ENCODE data around the gene COL19A1.

Gene COL19A1

GRCh38 chr6:70131528-70131927, 265.2 kb downstream of the COL19A1 start:
- FAIRE-seq: no peak

- FAIRE-seq: no peak
Observed at GRCh38 chr6:70133246-70133645, 266.9 kb downstream of the COL19A1 start.

GRCh38 chr6:70134542-70134941, 268.2 kb downstream of the COL19A1 start:
- FAIRE-seq: no peak

GRCh38 chr6:70135219-70136160, 269.1 kb downstream of the COL19A1 start:
- FAIRE-seq: no peak

GRCh38 chr6:70136996-70137395, 270.6 kb downstream of the COL19A1 start:
- FAIRE-seq: no peak

GRCh38 chr6:70140496-70140895, 274.1 kb downstream of the COL19A1 start:
- no peak for FAIRE-seq

DNA sequence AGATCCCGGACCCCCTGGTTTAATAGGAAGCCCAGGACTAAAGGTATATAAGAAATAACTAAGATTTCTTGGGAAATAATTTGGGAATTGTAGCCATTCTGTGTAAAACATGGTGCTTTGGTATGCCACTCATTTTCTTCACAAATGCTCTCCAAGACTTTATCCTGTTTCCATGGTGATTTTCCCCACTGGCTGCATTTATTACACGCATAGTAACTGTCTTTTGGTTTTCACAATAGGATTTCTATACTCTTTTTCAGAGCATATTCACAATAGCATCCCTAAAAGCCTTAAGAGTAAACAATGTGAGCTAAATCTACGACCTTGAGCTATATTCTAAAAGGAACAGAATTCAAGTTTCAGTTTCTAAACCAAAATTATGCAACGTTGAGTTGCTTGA, 275.7 kb downstream of the COL19A1 start:
- no peak for FAIRE-seq

GRCh38 chr6:70145178-70145577, 278.8 kb downstream of the COL19A1 start:
- no peak for FAIRE-seq

DNA sequence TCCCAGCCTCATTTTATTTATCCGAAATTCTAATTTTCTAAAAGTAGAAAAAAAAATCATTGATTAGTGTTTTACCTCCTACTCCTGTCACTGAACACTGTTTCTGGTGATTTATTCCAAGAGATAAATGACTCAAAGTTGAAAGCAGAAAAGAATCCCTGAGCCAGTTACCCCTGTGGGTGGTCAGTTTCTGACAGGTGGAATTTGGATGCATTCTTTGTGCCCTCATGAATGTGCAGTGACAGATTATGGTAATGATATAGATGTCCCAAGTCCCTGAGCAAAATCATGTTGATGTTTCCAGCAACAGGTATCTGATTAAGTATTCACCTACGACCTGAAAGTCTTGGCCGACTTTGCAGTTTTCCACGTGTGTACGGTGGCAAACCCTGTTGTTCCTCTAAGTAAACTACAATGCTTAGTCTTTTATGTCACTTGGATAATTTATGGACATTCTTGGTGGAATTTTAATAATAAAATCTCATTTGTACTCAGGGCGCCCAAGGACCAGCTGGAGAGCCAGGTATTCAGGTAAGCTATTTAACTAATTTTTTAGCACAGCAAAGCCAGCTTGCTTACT, 282.9 kb downstream of the COL19A1 start:
- FAIRE-seq: no peak

- FAIRE-seq: no peak
Observed at GRCh38 chr6:70150521-70150920, 284.2 kb downstream of the COL19A1 start.

GRCh38 chr6:70151616-70152015, 285.3 kb downstream of the COL19A1 start:
- FAIRE-seq: no peak

GRCh38 chr6:70152786-70153185, 286.4 kb downstream of the COL19A1 start:
- FAIRE-seq: no peak

DNA sequence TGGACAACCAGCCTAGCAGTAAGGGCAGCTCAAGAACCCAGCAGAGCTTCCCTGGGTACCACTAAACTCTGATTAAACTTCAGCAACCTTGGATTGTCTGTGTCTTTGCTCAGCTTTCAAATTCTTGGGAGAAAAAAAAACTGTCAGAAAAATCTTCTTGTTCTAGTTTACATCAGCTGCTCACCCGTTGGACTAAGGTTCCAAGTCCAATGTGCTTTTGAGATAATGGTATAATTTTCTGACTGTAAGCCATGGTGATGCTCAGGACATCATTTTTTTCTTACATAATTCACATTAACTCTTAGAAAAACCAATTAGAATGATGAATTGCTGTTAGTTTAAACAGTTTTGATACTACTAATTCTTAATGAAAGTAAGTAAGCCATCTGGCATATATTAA, 290.7 kb downstream of the COL19A1 start:
- no peak for FAIRE-seq

DNA sequence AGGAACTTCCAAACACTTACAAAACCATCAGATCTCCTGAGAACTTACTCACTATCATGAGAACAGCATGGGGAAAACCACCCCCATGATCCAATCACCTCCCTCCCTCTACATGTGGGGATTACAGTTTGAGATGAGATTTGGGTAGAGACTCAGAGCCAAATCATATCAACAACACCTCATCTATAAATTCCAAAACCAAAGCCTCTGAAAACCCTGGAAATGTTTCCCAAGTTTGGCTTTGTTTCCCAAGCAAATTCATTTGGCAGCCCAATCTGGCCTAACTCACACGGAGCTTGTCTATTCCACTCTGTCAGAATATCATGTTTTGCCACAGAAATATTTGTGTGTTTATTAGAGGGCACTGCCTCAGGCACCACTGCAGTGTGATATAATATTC, 293.9 kb downstream of the COL19A1 start:
- no peak for FAIRE-seq

DNA sequence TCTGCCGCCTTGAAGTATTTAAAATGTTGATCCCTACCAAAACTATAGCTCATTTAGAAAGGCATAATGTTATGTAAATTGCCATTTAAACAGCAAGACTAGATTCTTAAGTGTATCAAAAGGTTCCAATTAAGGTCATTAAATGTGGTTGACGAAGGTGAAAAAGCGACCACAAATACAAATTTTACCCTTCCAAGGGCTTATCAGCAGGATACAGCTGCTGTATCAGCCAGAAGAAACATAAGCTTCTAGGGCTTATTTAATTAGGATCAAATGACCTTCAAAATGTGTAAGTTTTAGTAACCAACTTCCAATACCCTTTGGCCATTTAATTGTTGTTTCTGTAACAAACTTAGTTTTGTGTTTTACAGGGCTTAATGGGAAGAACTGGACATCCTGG, 296.6 kb downstream of the COL19A1 start:
- FAIRE-seq: no peak

DNA sequence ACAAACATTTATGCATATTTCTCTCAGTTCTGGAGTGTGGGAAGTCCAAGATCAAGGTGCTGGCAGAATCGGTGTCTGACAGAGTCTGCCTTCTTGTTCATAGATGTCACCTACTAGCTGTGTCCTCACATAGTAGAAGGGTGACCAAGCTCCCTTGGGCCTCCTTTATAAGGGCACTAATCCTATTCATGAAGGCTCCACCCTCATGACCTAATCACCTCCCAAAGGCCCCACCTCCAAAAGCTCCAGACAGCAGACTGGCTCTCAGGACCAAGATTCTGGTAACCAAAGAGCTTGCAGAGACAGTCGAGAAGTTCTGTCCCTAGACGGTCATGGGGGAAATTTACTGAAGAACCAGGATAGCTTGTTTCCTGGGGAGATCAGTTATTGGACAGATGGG, 297.4 kb downstream of the COL19A1 start:
- no peak for FAIRE-seq

- FAIRE-seq: no peak
Observed at GRCh38 chr6:70164556-70164955, 298.2 kb downstream of the COL19A1 start.

- no peak for FAIRE-seq
Observed at GRCh38 chr6:70166088-70166958, 300.0 kb downstream of the COL19A1 start.

DNA sequence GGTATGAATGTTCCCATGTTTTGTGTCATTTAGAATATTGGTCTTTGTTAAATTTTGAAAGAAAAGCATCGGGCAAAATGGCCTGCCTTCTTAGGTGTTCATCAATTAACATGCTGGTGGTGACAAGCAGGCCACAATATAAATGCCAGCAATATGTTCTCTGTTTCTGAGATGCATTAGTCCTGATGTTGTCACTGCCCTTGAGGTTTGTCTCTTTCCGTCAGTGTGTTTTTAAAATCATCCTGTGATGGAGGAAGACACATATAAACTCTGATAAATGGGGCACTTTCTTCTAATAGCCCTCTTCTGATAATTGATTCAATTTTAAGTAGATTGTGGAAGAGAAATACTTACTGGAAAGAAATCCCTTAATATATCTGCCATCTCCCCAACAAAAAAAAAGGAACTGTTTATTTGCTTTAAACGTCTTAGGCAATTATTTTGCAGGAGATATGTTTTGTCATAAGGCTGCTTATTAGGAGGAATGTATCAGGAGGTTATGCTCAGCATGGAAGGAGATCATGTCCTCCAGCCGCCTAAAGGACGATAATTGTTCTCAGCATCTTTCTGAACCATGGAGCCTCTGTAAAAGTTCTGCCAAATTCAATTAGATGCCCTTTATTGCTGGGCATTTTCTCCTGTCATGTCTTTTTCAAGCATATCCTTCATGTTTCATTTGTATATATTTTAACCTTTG, 302.5 kb downstream of the COL19A1 start:
- FAIRE-seq: no peak

- FAIRE-seq: no peak
Observed at GRCh38 chr6:70171236-70171635, 304.9 kb downstream of the COL19A1 start.

DNA sequence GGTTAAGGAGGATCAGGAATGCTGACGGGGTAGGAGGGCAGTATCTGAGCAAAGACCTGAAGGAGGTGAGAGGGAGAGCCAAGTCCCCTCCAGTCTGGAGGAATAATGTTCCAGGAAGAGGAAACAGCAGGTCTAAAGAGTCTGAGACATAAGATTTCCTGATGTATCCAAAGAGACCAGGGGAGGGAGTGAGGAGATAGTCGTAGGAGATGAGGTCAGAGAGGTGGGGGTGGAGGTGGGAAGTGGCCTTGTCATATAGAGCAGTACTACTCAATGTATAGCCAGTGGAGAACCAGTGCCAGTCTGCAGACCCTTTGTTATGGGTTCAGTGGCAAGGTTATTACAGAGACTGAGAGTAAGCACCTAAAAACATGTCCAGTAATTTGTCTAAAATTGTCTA, 305.9 kb downstream of the COL19A1 start:
- no peak for FAIRE-seq

DNA sequence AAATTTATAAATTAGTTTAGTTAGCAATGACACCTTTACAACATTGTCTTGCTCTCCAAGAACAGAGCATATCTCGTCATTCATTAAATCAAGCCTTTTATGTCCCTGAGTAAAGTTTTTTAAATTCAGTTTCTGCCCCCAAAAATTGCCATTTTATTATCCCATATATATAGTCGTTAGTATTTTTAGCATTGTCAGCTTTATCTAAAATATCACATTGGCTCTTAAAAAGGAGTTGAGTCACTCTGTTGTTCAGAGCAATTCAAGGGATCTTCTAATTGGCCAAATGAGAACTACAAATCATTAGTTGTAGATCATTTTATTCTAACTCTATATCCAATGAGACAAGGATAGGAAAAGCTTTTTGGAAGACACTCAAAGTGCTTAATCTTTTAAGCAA, 309.4 kb downstream of the COL19A1 start:
- FAIRE-seq: no peak
